Right ventricle myocardium superior (tissue), 1 donor: ENCODE measurements around the gene UQCRC1. TPM values are rescaled to one million over a fixed set of nuclear protein-coding genes. Genes with fewer than 3 reads are reported as not detected.

Source experiments
- ATAC-seq: fragments of 200-7000 bp; cut with Tn5 transposase; one replicate; pipeline ENCODE4 v1.9.1; 2020; ENCODE audit warnings: mild to moderate bottlenecking; ENCODE audit not compliant: poor library complexity
- DNase-seq: peaks from one replicate; pipeline ENCODE4 v3.0.0-alpha.2; 2020
- intact Hi-C: fragments of 100-400 bp; cut with DNase I; formaldehyde crosslinking; loops from one replicate; pipeline ENCODE4 v1.11.2; 2022
- total RNA-seq: library from RNA; stranded (reverse); fragmentation: NEBNext Ultra II Directional; extraction: Animal tissue kit (Norgen Biotek cat#: 25700); gene quantifications from one replicate; pipeline ENCODE4 v1.2.1, GENCODE V29; 2021
- donor health status: DM: no; HTN: yes; CAD: no; lungs with severe emphysema.

The UQCRC1 gene
- total RNA-seq, 1 donor from 2014 or later, result 1,265 TPM

GRCh38 chr3:48588230-48588629 is 21.2 kb downstream of the UQCRC1 start:
- intact Hi-C loops, result no loop called here
- no peak for ATAC-seq
- no peak for DNase-seq

- intact Hi-C loops, result no loop called here
- ATAC-seq (no peak), DNase-seq (no peak)
Measured at GRCh38 chr3:48587686-48588085, 21.8 kb downstream of the UQCRC1 start.

GRCh38 chr3:48585411-48585810 is 24.0 kb downstream of the UQCRC1 start:
- no peak for DNase-seq
- ATAC-seq, result no peak
- intact Hi-C loops, result no loop called here

GRCh38 chr3:48584836-48585235 is 24.6 kb downstream of the UQCRC1 start:
- intact Hi-C loops, result no loop called here
- no peak for DNase-seq
- no peak for ATAC-seq

GRCh38 chr3:48581621-48582481 is 27.6 kb downstream of the UQCRC1 start:
- intact Hi-C loops, result no loop called here
- ATAC-seq (no peak), DNase-seq (no peak)

GRCh38 chr3:48576647-48577046 is 32.8 kb downstream of the UQCRC1 start:
- ATAC-seq (no peak), DNase-seq (no peak)
- intact Hi-C loops, result no loop called here

GRCh38 chr3:48575366-48575765 is 34.1 kb downstream of the UQCRC1 start:
- intact Hi-C loops, result no loop called here
- DNase-seq, result no peak
- ATAC-seq, result no peak

GRCh38 chr3:48573973-48574585 is 35.4 kb downstream of the UQCRC1 start:
- DNase-seq (no peak), ATAC-seq (no peak)
- intact Hi-C loops, result no loop called here

- ATAC-seq (no peak), DNase-seq (no peak)
- intact Hi-C loops, result no loop called here
Measured at GRCh38 chr3:48572517-48572916, 36.9 kb downstream of the UQCRC1 start.

GRCh38 chr3:48571938-48572337 is 37.5 kb downstream of the UQCRC1 start:
- DNase-seq (no peak), ATAC-seq (no peak)
- intact Hi-C loops, result no loop called here

- DNase-seq (no peak), ATAC-seq (no peak)
- intact Hi-C loops, result no loop called here
Measured at GRCh38 chr3:48569808-48570450, 39.5 kb downstream of the UQCRC1 start.

GRCh38 chr3:48569400-48569799 is 40.0 kb downstream of the UQCRC1 start:
- ATAC-seq, result no peak
- intact Hi-C loops, result no loop called here
- DNase-seq, result no peak

- no peak for ATAC-seq
- intact Hi-C loops, result no loop called here
- DNase-seq, result no peak
Measured at GRCh38 chr3:48568476-48568875, 41.0 kb downstream of the UQCRC1 start.

- no peak for DNase-seq
- no peak for ATAC-seq
- intact Hi-C loops, result no loop called here
Measured at GRCh38 chr3:48567500-48567899, 41.9 kb downstream of the UQCRC1 start.

GRCh38 chr3:48567090-48567489 is 42.4 kb downstream of the UQCRC1 start:
- intact Hi-C loops, result no loop called here
- no peak for ATAC-seq

GRCh38 chr3:48566401-48566760 is 43.1 kb downstream of the UQCRC1 start:
- ATAC-seq, result no peak

More at GRCh38 chr3:48567090-48567489, 42.4 kb downstream of the UQCRC1 start:
- DNase-seq, result no peak

GRCh38 chr3:48565591-48566400 is 43.6 kb downstream of the UQCRC1 start:
- DNase-seq, result no peak
- ATAC-seq, result no peak
- intact Hi-C loops, result no loop called here

More at GRCh38 chr3:48566401-48566760, 43.1 kb downstream of the UQCRC1 start:
- intact Hi-C loops, result no loop called here
- no peak for DNase-seq

GRCh38 chr3:48565186-48565585 is 44.3 kb downstream of the UQCRC1 start:
- intact Hi-C loops, result no loop called here
- no peak for ATAC-seq

GRCh38 chr3:48564667-48565066 is 44.8 kb downstream of the UQCRC1 start:
- DNase-seq, result no peak
- no peak for ATAC-seq
- intact Hi-C loops, result loop anchor here (5.0 kb wide), 1 partner anchor 43 kb away; the partner anchor contains the start of gene UQCRC1

More at GRCh38 chr3:48565186-48565585, 44.3 kb downstream of the UQCRC1 start:
- DNase-seq, result no peak
